BLaER1 treated with 17β-estradiol and CSF1 and Interleukin-3, amounts not matched to agents 10 nM and 100 nM (cell line): ENCODE data around the gene PIGC.

ENCODE experiments used
- H3K27ac ChIP-seq, 11 experiments: shearing (Covaris generic); formaldehyde crosslinking; 2 replicates each; pipeline ENCODE4 v1.8.1; 2022
- H3K27me3 ChIP-seq, 11 experiments: shearing (Covaris generic); formaldehyde crosslinking; 2 replicates each; pipeline ENCODE4 v1.8.1; 2022
- H3K36me3 ChIP-seq, 11 experiments: shearing (Covaris generic); formaldehyde crosslinking; 2 replicates each; pipeline ENCODE4 v1.8.1; 2022
- H3K4me1 ChIP-seq, 10 experiments: shearing (Covaris generic); formaldehyde crosslinking; 2 replicates each; pipeline ENCODE4 v1.8.1; 2022
- H3K4me2 ChIP-seq, 11 experiments: shearing (Covaris generic); formaldehyde crosslinking; 2 replicates each; pipeline ENCODE4 v1.8.1; 2022
- H3K4me3 ChIP-seq, 10 experiments: shearing (Covaris generic); formaldehyde crosslinking; 2 replicates each; pipeline ENCODE4 v1.8.1; 2022
- H3K9ac ChIP-seq, 11 experiments: shearing (Covaris generic); formaldehyde crosslinking; 2 replicates each; pipeline ENCODE4 v1.8.1; 2022
- H3K9me3 ChIP-seq, 11 experiments: shearing (Covaris generic); formaldehyde crosslinking; replicated peaks in 1 of 11; 2 replicates each; pipeline ENCODE4 v1.8.1; 2022
- H4K20me1 ChIP-seq, 11 experiments: shearing (Covaris generic); formaldehyde crosslinking; 2 replicates each; pipeline ENCODE4 v1.8.1; 2022
- Cebpa-rat ChIP-seq, 11 experiments: shearing (Covaris generic); IDR thresholded peaks; 2 replicates each; pipeline ENCODE4 v1.8.1; 2022

Gene PIGC

GRCh38 chr1:172399756-172400721 is 43.8 kb downstream of the PIGC start:
- TF ChIP-seq Cebpa-rat (IDR thresholded peaks at IDR 0.05), result no peak
- H3K9ac ChIP-seq, result peak overlapping the region in 2 of 11 experiments; percentile 15 to 36; a peak in 3 of 22 replicates
- no peaks in the 10 kb centered on the region for H3K9me3 ChIP-seq
- no peaks in the 10 kb centered on the region; a peak in 1 of 22 replicates for H3K36me3 ChIP-seq
- H4K20me1 ChIP-seq, result no peaks in the 10 kb centered on the region
- peak overlapping the region in 3 of 11 experiments; percentile 6 to 37 (median 19); a peak in 5 of 22 replicates for H3K27ac ChIP-seq
- H3K4me2 ChIP-seq, result peak overlapping the region in 10 of 11 experiments; percentile 3 to 59 (median 18); a peak in 12 of 22 replicates
- no peak overlapping the region for H3K4me3 ChIP-seq
- H3K4me1 ChIP-seq, result peaks cover 7 to 47% (median 14%) of the 10 kb centered on the region in 10 experiments; a peak in 17 of 20 replicates
- H3K27me3 ChIP-seq, result no peaks in the 10 kb centered on the region

- Histone ChIP-seq H3K4me2 (peak overlapping the region in 6 of 11 experiments; percentile 7 to 64 (median 34); a peak in 8 of 22 replicates), H3K4me3 (no peak overlapping the region), H3K27me3 (no peaks in the 10 kb centered on the region), H3K4me1 (peaks cover 15 to 56% (median 22%) of the 10 kb centered on the region in 10 experiments), H3K27ac (peak overlapping the region in 3 of 11 experiments; percentile 7 to 15 (median 10); a peak in 2 of 22 replicates), H3K36me3 (no peaks in the 10 kb centered on the region; a peak in 1 of 22 replicates), H4K20me1 (no peaks in the 10 kb centered on the region), H3K9me3 (no peaks in the 10 kb centered on the region), H3K9ac (peak overlapping the region in 1 of 11 experiments; percentile 29; a peak in 1 of 22 replicates)
- TF ChIP-seq Cebpa-rat (IDR thresholded peaks at IDR 0.05), result no peak
These were observed 44.7 kb downstream of the PIGC start for GRCh38 chr1:172398970-172399755.

- H3K9ac ChIP-seq, result no peak overlapping the region
- H3K4me3 ChIP-seq, result no peak overlapping the region
- 0 out of 22 replicates have a peak overlapping the region, but pooled peaks of 1 of the 11 experiments have one; percentile 7 for H3K27ac ChIP-seq
- no peak for TF ChIP-seq Cebpa-rat (IDR thresholded peaks at IDR 0.05)
- no peaks in the 10 kb centered on the region for H4K20me1 ChIP-seq
- H3K27me3 ChIP-seq, result no peaks in the 10 kb centered on the region
- H3K4me1 ChIP-seq, result peaks cover 24 to 65% (median 32%) of the 10 kb centered on the region in 10 experiments
- peak overlapping the region in 1 of 11 experiments; percentile 6; a peak in 1 of 22 replicates for H3K4me2 ChIP-seq
- no peaks in the 10 kb centered on the region; a peak in 1 of 22 replicates for H3K36me3 ChIP-seq
- H3K9me3 ChIP-seq, result no peaks in the 10 kb centered on the region
These were observed 45.7 kb downstream of the PIGC start for GRCh38 chr1:172398193-172398592.

- no peak overlapping the region for H3K4me3 ChIP-seq
These were observed 46.2 kb downstream of the PIGC start for GRCh38 chr1:172397633-172398032.

GRCh38 chr1:172397221-172397620 is 46.6 kb downstream of the PIGC start:
- no peak overlapping the region for H3K27ac ChIP-seq
- no peaks in the 10 kb centered on the region for H3K9me3 ChIP-seq
- H4K20me1 ChIP-seq, result no peaks in the 10 kb centered on the region
- H3K36me3 ChIP-seq, result no peaks in the 10 kb centered on the region; a peak in 1 of 22 replicates
- H3K4me2 ChIP-seq, result no peak overlapping the region
- no peak overlapping the region for H3K4me3 ChIP-seq
- H3K27me3 ChIP-seq, result no peaks in the 10 kb centered on the region
- H3K4me1 ChIP-seq, result peaks cover 24 to 75% (median 33%) of the 10 kb centered on the region in 10 experiments
- H3K9ac ChIP-seq, result no peak overlapping the region
- no peak for TF ChIP-seq Cebpa-rat (IDR thresholded peaks at IDR 0.05)

More at GRCh38 chr1:172397633-172398032, 46.2 kb downstream of the PIGC start:
- Histone ChIP-seq H3K27me3 (no peaks in the 10 kb centered on the region), H3K9ac (no peak overlapping the region), H4K20me1 (no peaks in the 10 kb centered on the region), H3K4me2 (no peak overlapping the region), H3K9me3 (no peaks in the 10 kb centered on the region), H3K36me3 (no peaks in the 10 kb centered on the region; a peak in 1 of 22 replicates), H3K27ac (no peak overlapping the region), H3K4me1 (peaks cover 24 to 71% (median 33%) of the 10 kb centered on the region in 10 experiments)
- TF ChIP-seq Cebpa-rat (IDR thresholded peaks at IDR 0.05), result no peak

GRCh38 chr1:172395576-172395975 is 48.3 kb downstream of the PIGC start:
- peak overlapping the region in 2 of 11 experiments; percentile 80 to 85; a peak in 3 of 22 replicates for H3K4me2 ChIP-seq
- H3K27ac ChIP-seq, result peak overlapping the region in 1 of 11 experiments; percentile 89; a peak in 1 of 22 replicates
- no peaks in the 10 kb centered on the region for H3K9me3 ChIP-seq
- H3K9ac ChIP-seq, result no peak overlapping the region
- TF ChIP-seq Cebpa-rat (IDR thresholded peaks at IDR 0.05), result no peak
- H4K20me1 ChIP-seq, result no peaks in the 10 kb centered on the region
- no peak overlapping the region for H3K4me3 ChIP-seq
- peaks cover 29 to 88% (median 43%) of the 10 kb centered on the region in 10 experiments for H3K4me1 ChIP-seq
- H3K36me3 ChIP-seq, result no peaks in the 10 kb centered on the region; a peak in 1 of 22 replicates
- no peaks in the 10 kb centered on the region for H3K27me3 ChIP-seq

GRCh38 chr1:172394811-172395210 is 49.1 kb downstream of the PIGC start:
- TF ChIP-seq Cebpa-rat (IDR thresholded peaks at IDR 0.05), result no peak
- no peaks in the 10 kb centered on the region for H3K9me3 ChIP-seq
- H3K27me3 ChIP-seq, result no peaks in the 10 kb centered on the region
- H3K4me1 ChIP-seq, result peaks cover 26 to 88% (median 41%) of the 10 kb centered on the region in 10 experiments
- no peaks in the 10 kb centered on the region for H4K20me1 ChIP-seq
- no peaks in the 10 kb centered on the region; a peak in 1 of 22 replicates for H3K36me3 ChIP-seq
- peak overlapping the region in 2 of 11 experiments; percentile 8 to 69; a peak in 4 of 22 replicates for H3K9ac ChIP-seq
- no peak overlapping the region for H3K4me3 ChIP-seq
- peak overlapping the region; percentile 52 to 85 (median 63); a peak in 21 of 22 replicates for H3K4me2 ChIP-seq
- peak overlapping the region; percentile 34 to 89 (median 63) for H3K27ac ChIP-seq

- Histone ChIP-seq H3K36me3 (no peaks in the 10 kb centered on the region; a peak in 1 of 22 replicates), H3K4me2 (peak overlapping the region; percentile 52 to 85 (median 63))
- peak in 3 of 11 experiments; percentile 57 to 82 (median 77); a peak in 6 of 22 replicates for TF ChIP-seq Cebpa-rat (IDR thresholded peaks at IDR 0.05)
These were observed 49.6 kb downstream of the PIGC start for GRCh38 chr1:172394141-172394751.

More at GRCh38 chr1:172394141-172394751, 49.6 kb downstream of the PIGC start:
- H3K27ac ChIP-seq, result peak overlapping the region; percentile 34 to 89 (median 63)
- peak overlapping the region in 8 of 11 experiments; percentile 3 to 69 (median 22); a peak in 7 of 22 replicates for H3K9ac ChIP-seq
- no peaks in the 10 kb centered on the region for H3K27me3 ChIP-seq
- H4K20me1 ChIP-seq, result no peaks in the 10 kb centered on the region
- peaks cover 26 to 87% (median 37%) of the 10 kb centered on the region in 10 experiments for H3K4me1 ChIP-seq
- H3K9me3 ChIP-seq, result no peaks in the 10 kb centered on the region
- H3K4me3 ChIP-seq, result no peak overlapping the region
